Measurements from ENCODE around the gene PLXNB1. TPM values are rescaled to one million over a fixed set of nuclear protein-coding genes. Genes with fewer than 3 reads are reported as not detected.

PLXNB1 gene
- total RNA-seq, 3 donors from 2014 or later, result 98.1 to 136 (median 127) TPM

- Histone ChIP-seq H3K9me3 (no peaks in the 10 kb centered on the region), H3K4me1 (ENCODE audit: low read depth) (no peaks in the 10 kb centered on the region), H3K4me3 (no peak overlapping the region), H3K36me3 (ENCODE audit: low read depth) (no peaks in the 10 kb centered on the region)
- no peak for ATAC-seq
- TF ChIP-seq CTCF (IDR thresholded peaks at IDR 0.05), result no peak
- intact Hi-C loops (cut with DNase I, micrococcal nuclease), result no loop called here
- DNase-seq, result no peak
Observed at GRCh38 chr3:48353987-48354386, 75.9 kb downstream of the PLXNB1 start.

Other genes with a start within 250 kb of the PLXNB1 start
- 1 to 10 TPM; 3.4 to 6.9 (median 4.3) TPM for gene CDC25A, start 241.7 kb downstream of the PLXNB1 start, total RNA-seq
- not detected for gene CAMP, start 206.6 kb downstream of the PLXNB1 start, total RNA-seq
- gene ZNF589, start 189.0 kb downstream of the PLXNB1 start, total RNA-seq, result 10 to 100 TPM in 2 of 3 donors, 1 to 10 TPM in 1; 5.9 to 18.6 (median 12.5) TPM
- 10 to 100 TPM; 23.5 to 29.9 (median 25.9) TPM for gene NME6, start 128.7 kb downstream of the PLXNB1 start, total RNA-seq
- gene SPINK8, start 96.4 kb downstream of the PLXNB1 start, total RNA-seq, result not detected
- gene FBXW12, start 57.9 kb downstream of the PLXNB1 start, total RNA-seq, result not detected
- 10 to 100 TPM; 13.0 to 15.3 (median 14.8) TPM for gene CCDC51, start 10.0 kb upstream of the PLXNB1 start, total RNA-seq
- gene TMA7, start 10.2 kb upstream of the PLXNB1 start, total RNA-seq, result 100 to 1,000 TPM; 130 to 193 (median 153) TPM
- gene ATRIP, start 16.7 kb upstream of the PLXNB1 start, total RNA-seq, result 1 to 10 TPM; 4.5 to 7.2 (median 6.2) TPM
- gene SHISA5, start 74.1 kb upstream of the PLXNB1 start, total RNA-seq, result 100 to 1,000 TPM; 106 to 120 (median 115) TPM
- gene PFKFB4, start 126.7 kb upstream of the PLXNB1 start, total RNA-seq, result 10 to 100 TPM in 2 of 3 donors, 1 to 10 TPM in 1; 4.4 to 14.2 (median 10.8) TPM
- gene UCN2, start 133.7 kb upstream of the PLXNB1 start, total RNA-seq, result under 1 TPM in 1 of 3 donors, not detected in 2; 0.19 TPM
- gene COL7A1, start 165.2 kb upstream of the PLXNB1 start, total RNA-seq, result 1 to 10 TPM; 2.8 to 6.8 (median 3.9) TPM
- 100 to 1,000 TPM; 384 to 562 (median 554) TPM for gene UQCRC1, start 179.6 kb upstream of the PLXNB1 start, total RNA-seq
- 1 to 10 TPM in 1 of 3 donors, under 1 TPM in 1, not detected in 1; 0.65 to 1.1 TPM for gene TMEM89, start 191.7 kb upstream of the PLXNB1 start, total RNA-seq
- gene SLC26A6, start 205.4 kb upstream of the PLXNB1 start, total RNA-seq, result 100 to 1,000 TPM in 2 of 3 donors, 10 to 100 TPM in 1; 78.6 to 161 (median 104) TPM
- 1 to 10 TPM; 1.1 to 2.7 (median 2.3) TPM for gene CELSR3, start 232.8 kb upstream of the PLXNB1 start, total RNA-seq

All from mucosa of descending colon (tissue), 3 donors.